Osteoblast (primary cell): ENCODE measurements around the gene C9orf40. TPM values are rescaled to one million over a fixed set of nuclear protein-coding genes. Genes with fewer than 3 reads are reported as not detected.
A peak's percentile ranks its signal among the peaks of the same experiment; 100 is the strongest.

ENCODE experiments used
- DNase-seq: peaks from one replicate; pipeline ENCODE4 v3.0.0; 2011; ENCODE audit warnings: low spot score, mixed read lengths; ENCODE audit not compliant: insufficient read length; ENCODE audit errors: missing footprints
- H2AFZ ChIP-seq: 2 replicates; pipeline ENCODE4 v1.6.0; 2011; ENCODE audit warnings: mild to moderate bottlenecking, low read length
- H3K27ac ChIP-seq: 2 replicates; pipeline ENCODE4 v1.5.1; 2011; ENCODE audit warnings: mild to moderate bottlenecking, low read depth, low read length, moderate library complexity
- H3K27me3 ChIP-seq: 2 replicates; pipeline ENCODE4 v1.6.0; 2012; ENCODE audit warnings: mild to moderate bottlenecking, control low read depth, inconsistent platforms, low read length, moderate library complexity; ENCODE audit not compliant: insufficient read depth
- H3K36me3 ChIP-seq: 2 replicates; pipeline ENCODE4 v1.5.1; 2011; ENCODE audit warnings: mild to moderate bottlenecking, low read length, control low read depth, moderate library complexity; ENCODE audit not compliant: insufficient read depth
- H3K4me1 ChIP-seq: 2 replicates; pipeline ENCODE4 v1.5.1; 2011; ENCODE audit warnings: mild to moderate bottlenecking, low read length, control low read depth, moderate library complexity; ENCODE audit not compliant: insufficient read depth
- H3K4me2 ChIP-seq: 2 replicates; pipeline ENCODE4 v1.6.0; 2011; ENCODE audit warnings: mild to moderate bottlenecking, low read length; ENCODE audit not compliant: insufficient read depth
- H3K4me3 ChIP-seq: fragments of 200-600 bp; sonication (generic); 3 replicates; pipeline ENCODE4 v1.5.1; 2012; ENCODE audit warnings: mild to moderate bottlenecking, low read length, inconsistent platforms; ENCODE audit not compliant: insufficient read depth
- H3K79me2 ChIP-seq: 2 replicates; pipeline ENCODE4 v1.6.0; 2012; ENCODE audit warnings: mild to moderate bottlenecking, low read length, control low read depth, inconsistent platforms; ENCODE audit not compliant: insufficient read depth
- H3K9me3 ChIP-seq: 2 replicates; pipeline ENCODE4 v1.5.1; 2011; ENCODE audit warnings: low read depth, low read length, control low read depth
- H4K20me1 ChIP-seq: 2 replicates; pipeline ENCODE4 v1.6.0; 2012; ENCODE audit warnings: mild to moderate bottlenecking, low read length, control low read depth; ENCODE audit not compliant: insufficient read depth
- total RNA-seq: library from RNA; depleted of rRNA; stranded (reverse); fragments of >200 nt; gene quantifications from 2 replicates; pipeline ENCODE4 v1.2.3, GENCODE V29; 2012
- TF ChIP-seq, protein P1 (sequence below): IDR thresholded peaks from 2 replicates; pipeline ENCODE4 v1.5.1; 2011; ENCODE audit warnings: mild to moderate bottlenecking, low read depth, low read length, moderate library complexity; ENCODE audit errors: extremely low read depth

The C9orf40 gene
- total RNA-seq, 1 donor: 2.9 TPM

- Histone ChIP-seq H3K4me3 (no peak overlapping the region), H3K4me2 (no peak overlapping the region), H3K9me3 (no peaks in the 10 kb centered on the region), H3K27ac (no peak overlapping the region), H3K36me3 (no peaks in the 10 kb centered on the region), H3K79me2 (no peaks in the 10 kb centered on the region), H3K27me3 (no peaks in the 10 kb centered on the region), H2AFZ (no peak overlapping the region), H4K20me1 (no peaks in the 10 kb centered on the region), H3K4me1 (no peaks in the 10 kb centered on the region)
- peak; percentile 35 for DNase-seq
- TF ChIP-seq, protein P1, sequence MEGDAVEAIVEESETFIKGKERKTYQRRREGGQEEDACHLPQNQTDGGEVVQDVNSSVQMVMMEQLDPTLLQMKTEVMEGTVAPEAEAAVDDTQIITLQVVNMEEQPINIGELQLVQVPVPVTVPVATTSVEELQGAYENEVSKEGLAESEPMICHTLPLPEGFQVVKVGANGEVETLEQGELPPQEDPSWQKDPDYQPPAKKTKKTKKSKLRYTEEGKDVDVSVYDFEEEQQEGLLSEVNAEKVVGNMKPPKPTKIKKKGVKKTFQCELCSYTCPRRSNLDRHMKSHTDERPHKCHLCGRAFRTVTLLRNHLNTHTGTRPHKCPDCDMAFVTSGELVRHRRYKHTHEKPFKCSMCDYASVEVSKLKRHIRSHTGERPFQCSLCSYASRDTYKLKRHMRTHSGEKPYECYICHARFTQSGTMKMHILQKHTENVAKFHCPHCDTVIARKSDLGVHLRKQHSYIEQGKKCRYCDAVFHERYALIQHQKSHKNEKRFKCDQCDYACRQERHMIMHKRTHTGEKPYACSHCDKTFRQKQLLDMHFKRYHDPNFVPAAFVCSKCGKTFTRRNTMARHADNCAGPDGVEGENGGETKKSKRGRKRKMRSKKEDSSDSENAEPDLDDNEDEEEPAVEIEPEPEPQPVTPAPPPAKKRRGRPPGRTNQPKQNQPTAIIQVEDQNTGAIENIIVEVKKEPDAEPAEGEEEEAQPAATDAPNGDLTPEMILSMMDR: no peak
Measured at GRCh38 chr9:74920944-74921626, 31.6 kb downstream of the C9orf40 start.

GRCh38 chr9:74910036-74910435 is 42.7 kb downstream of the C9orf40 start:
- no peaks in the 10 kb centered on the region for H3K79me2 ChIP-seq
- no peak overlapping the region for H3K4me2 ChIP-seq
- no peaks in the 10 kb centered on the region for H3K36me3 ChIP-seq
- H3K4me1 ChIP-seq: no peaks in the 10 kb centered on the region
- no peak overlapping the region for H3K27ac ChIP-seq
- no peak overlapping the region for H3K4me3 ChIP-seq
- TF ChIP-seq, protein P1: no peak
- no peaks in the 10 kb centered on the region for H3K27me3 ChIP-seq
- H3K9me3 ChIP-seq: no peaks in the 10 kb centered on the region
- H4K20me1 ChIP-seq: no peaks in the 10 kb centered on the region
- no peak overlapping the region for H2AFZ ChIP-seq
- DNase-seq: no peak

DNA sequence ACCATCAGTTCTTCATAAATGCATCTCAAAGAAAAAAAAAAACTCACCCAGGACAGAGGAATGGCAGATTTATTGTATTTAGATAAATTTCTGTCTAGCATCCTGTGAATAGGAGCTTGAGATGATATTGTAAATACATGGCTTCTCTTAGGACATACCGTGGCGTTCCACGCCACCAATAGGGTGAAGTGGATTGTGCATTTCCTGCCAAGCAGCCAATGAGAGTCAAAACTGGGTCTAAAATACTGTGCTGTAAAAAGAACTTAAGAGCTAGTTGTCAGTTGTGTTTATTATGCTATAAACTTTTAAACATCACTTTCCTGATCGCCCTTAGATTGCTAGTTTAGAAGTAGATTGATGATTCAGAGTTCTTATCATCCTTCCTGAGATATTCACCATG is 44.0 kb downstream of the C9orf40 start:
- Histone ChIP-seq H3K79me2 (no peaks in the 10 kb centered on the region), H3K4me2 (no peak overlapping the region), H3K27ac (no peak overlapping the region), H2AFZ (no peak overlapping the region), H3K4me3 (no peak overlapping the region), H3K9me3 (no peaks in the 10 kb centered on the region), H3K4me1 (no peaks in the 10 kb centered on the region), H3K36me3 (no peaks in the 10 kb centered on the region), H3K27me3 (no peaks in the 10 kb centered on the region), H4K20me1 (no peaks in the 10 kb centered on the region)
- TF ChIP-seq, protein P1: no peak
- no peak for DNase-seq

- Histone ChIP-seq H4K20me1 (no peaks in the 10 kb centered on the region), H3K27ac (no peak overlapping the region), H3K4me1 (no peaks in the 10 kb centered on the region), H2AFZ (no peak overlapping the region), H3K9me3 (no peaks in the 10 kb centered on the region), H3K79me2 (no peaks in the 10 kb centered on the region), H3K27me3 (no peaks in the 10 kb centered on the region), H3K36me3 (no peaks in the 10 kb centered on the region), H3K4me3 (no peak overlapping the region), H3K4me2 (no peak overlapping the region)
- TF ChIP-seq, protein P1: no peak
- DNase-seq: no peak
Measured at GRCh38 chr9:74907085-74907484, 45.6 kb downstream of the C9orf40 start.
